Loucy (cell line): Measurements from ENCODE around the gene C1orf159.

Experiments
- CTCF ChIP-seq: fragments of 200-600 bp; sonication (generic); conservative IDR thresholded peaks from 2 replicates; pipeline ENCODE4 v1.5.1; 2014; ENCODE audit warnings: mild to moderate bottlenecking, antibody characterized with exemption, low read length
- EZH2phosphoT487 ChIP-seq: fragments of 200-600 bp; IDR thresholded peaks from 2 replicates; pipeline ENCODE4 v1.6.1; 2018; ENCODE audit warnings: antibody characterized with exemption, mild to moderate bottlenecking, moderate library complexity, borderline replicate concordance

GRCh38 chr1:1165485-1165884, 49.6 kb upstream of the C1orf159 start:
- TF ChIP-seq CTCF (no peak), EZH2phosphoT487 (no peak)
